D721Med (cell line): Measurements from ENCODE around the gene BCKDHB.
"Not testable (repeated sequence)": the region's sequence is repeated elsewhere in the genome, so short reads cannot be mapped to it uniquely, and the experiment has no call there.

Experiments
- DNase-seq: peaks from one replicate; pipeline ENCODE4 v3.0.0; 2011; ENCODE audit warnings: low spot score; ENCODE audit not compliant: insufficient read length
- FAIRE-seq: peaks from 2 replicates; lab custom pipeline; 2011; peaks lifted over from hg19 to GRCh38; lab: Jason Lieb, UNC
- TF ChIP-seq, protein P1 (sequence below): IDR thresholded peaks from 2 replicates; pipeline ENCODE4 v1.5.1; 2012; ENCODE audit warnings: mild to moderate bottlenecking, control low read depth; ENCODE audit not compliant: insufficient read depth; ENCODE audit errors: missing control alignments

BCKDHB gene

DNA sequence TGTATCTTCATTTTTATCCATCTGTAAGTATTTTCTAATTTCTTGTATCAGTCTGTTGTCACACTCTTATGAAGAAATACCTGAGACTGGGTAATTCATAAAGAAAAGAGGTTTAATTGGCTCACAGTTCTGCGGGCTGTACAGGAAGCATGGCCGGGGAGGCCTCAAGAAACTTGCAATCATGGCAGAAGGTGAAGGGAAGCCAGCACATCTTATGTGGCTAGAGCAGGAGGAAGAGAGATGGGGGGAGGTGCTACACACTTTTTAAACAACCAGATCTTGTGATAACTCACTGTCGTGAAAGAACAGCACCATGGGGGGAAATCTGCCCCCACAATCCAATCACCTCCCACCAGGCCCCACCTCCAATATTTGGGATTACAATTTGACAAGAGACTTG, 10.9 kb upstream of the BCKDHB start:
- TF ChIP-seq, protein P1, sequence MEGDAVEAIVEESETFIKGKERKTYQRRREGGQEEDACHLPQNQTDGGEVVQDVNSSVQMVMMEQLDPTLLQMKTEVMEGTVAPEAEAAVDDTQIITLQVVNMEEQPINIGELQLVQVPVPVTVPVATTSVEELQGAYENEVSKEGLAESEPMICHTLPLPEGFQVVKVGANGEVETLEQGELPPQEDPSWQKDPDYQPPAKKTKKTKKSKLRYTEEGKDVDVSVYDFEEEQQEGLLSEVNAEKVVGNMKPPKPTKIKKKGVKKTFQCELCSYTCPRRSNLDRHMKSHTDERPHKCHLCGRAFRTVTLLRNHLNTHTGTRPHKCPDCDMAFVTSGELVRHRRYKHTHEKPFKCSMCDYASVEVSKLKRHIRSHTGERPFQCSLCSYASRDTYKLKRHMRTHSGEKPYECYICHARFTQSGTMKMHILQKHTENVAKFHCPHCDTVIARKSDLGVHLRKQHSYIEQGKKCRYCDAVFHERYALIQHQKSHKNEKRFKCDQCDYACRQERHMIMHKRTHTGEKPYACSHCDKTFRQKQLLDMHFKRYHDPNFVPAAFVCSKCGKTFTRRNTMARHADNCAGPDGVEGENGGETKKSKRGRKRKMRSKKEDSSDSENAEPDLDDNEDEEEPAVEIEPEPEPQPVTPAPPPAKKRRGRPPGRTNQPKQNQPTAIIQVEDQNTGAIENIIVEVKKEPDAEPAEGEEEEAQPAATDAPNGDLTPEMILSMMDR: no peak
- FAIRE-seq (no peak), DNase-seq (no peak)

DNA sequence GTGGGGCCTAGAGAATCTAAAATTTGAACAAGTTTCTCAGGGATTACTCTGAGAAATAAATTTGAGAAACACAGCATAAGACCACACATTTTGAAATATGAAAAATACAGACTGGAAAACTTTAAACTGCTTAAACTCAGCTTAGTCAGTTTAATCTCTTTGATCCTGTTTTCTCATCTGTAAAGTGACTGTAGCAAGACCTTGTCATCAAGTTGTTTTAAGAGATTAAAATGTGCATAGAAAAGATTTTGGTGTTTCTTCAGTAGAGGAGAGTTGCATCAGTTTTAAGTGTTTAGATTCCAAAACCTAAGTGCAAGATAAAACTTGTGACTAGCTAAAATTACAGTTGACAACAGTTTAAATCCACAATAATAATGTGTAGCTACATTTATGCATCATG, 8.1 kb upstream of the BCKDHB start:
- FAIRE-seq (peak; percentile 71), DNase-seq (no peak)
- TF ChIP-seq, protein P1: no peak

- DNase-seq (no peak), FAIRE-seq (no peak)
- TF ChIP-seq, protein P1: no peak
Observed at GRCh38 chr6:80104520-80104919, 2.0 kb upstream of the BCKDHB start.

- no peak for DNase-seq
Observed at GRCh38 chr6:80105972-80106417, 476 bp upstream of the BCKDHB start.

GRCh38 chr6:80122576-80122975, 16.1 kb downstream of the BCKDHB start:
- FAIRE-seq, DNase-seq: not testable (repeated sequence)

More at GRCh38 chr6:80105972-80106417, 476 bp upstream of the BCKDHB start:
- peak; percentile 48 for FAIRE-seq
- TF ChIP-seq, protein P1: no peak

DNA sequence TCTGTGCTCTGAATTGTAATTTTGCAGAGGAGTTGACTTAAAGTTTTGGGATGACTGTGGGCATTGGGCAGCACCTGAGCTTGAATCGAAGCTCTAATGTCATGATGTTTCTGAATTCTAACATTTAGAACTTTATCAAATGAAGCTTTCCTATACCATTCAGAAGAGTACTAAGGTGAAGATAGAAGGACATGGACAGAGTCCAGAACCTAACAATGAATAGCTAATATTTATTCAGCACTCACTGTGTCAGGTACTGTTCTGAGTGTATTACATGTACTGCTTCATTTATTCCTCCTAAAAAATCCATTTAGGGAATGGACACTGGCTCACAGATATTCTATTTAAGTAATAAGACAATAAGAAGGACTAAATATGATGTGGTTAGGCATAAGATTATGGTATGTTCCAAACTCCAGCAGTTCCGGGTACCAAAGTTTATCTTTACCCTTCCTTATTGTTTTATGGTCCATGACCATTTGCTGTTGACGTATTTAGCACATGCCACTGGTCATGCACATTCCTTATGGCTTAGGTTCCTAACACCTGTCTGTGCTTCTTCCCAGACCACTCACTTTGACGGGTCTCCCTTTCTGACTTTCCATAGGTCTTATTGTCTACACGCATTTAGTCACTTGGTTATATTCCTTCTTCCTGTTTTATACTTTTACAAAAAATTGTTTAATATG, 20.3 kb downstream of the BCKDHB start:
- FAIRE-seq (no peak), DNase-seq (no peak)
- TF ChIP-seq, protein P1: no peak

GRCh38 chr6:80129485-80129884, 23.0 kb downstream of the BCKDHB start:
- TF ChIP-seq, protein P1: no peak
- FAIRE-seq: no peak
- no peak for DNase-seq

DNA sequence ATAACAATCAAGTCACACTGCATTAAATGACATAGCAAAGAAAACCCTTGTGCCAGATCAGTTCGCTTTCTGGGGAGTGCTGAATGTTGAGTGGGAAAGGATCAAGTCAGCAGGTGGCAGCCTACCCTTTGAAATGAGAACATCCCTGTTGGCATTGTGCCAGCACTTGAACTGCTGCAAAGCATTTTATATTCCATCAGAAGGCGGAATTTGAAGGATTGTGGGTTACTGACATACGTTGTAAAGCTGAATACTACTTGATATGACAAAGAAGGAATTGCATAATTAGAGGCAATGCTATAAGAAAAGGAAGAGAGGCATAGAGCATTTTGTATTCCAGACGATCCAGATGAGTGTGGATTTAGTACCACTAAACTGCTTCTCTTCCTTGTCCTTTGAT, 26.5 kb downstream of the BCKDHB start:
- DNase-seq (no peak), FAIRE-seq (no peak)
- TF ChIP-seq, protein P1: peak; percentile 54
